ENCODE data around the gene CTCF. TPM values are rescaled to one million over a fixed set of nuclear protein-coding genes. Genes with fewer than 3 reads are reported as not detected.

The CTCF gene
- total and polyA plus RNA-seq, 10 of the 15 experiments (the other 5 are each of a cell fraction or from before 2014, with no cell fraction given): 9.1 to 55.0 (median 41.8) TPM

- TF ChIP-seq BACH1 (IDR thresholded peaks at IDR 0.05; ENCODE audit: borderline replicate concordance) (peak; percentile 31; the same call in 1 of the 2 replicates), SMAD1 (IDR thresholded peaks at IDR 0.05; ENCODE audit: low read depth, partially characterized antibody) (no peak), SIX5 (IDR thresholded peaks at IDR 0.05; ENCODE audit: low read depth, low read length, severe bottlenecking) (peak; percentile 88), DPF2 (IDR thresholded peaks at IDR 0.05) (peak; percentile 23; the same call in 1 of the 2 replicates), NR2C2 (IDR thresholded peaks at IDR 0.05; ENCODE audit: borderline replicate concordance, control insufficient read depth, insufficient read length, low read depth) (peak; percentile 91), MLLT1 (IDR thresholded peaks at IDR 0.05) (no peak), E2F8 (IDR thresholded peaks at IDR 0.05; ENCODE audit: low read depth, partially characterized antibody) (no peak), BMI1 (IDR thresholded peaks at IDR 0.05; ENCODE audit: borderline replicate concordance) (peak; percentile 75), MTA3 (IDR thresholded peaks at IDR 0.05; ENCODE audit: borderline replicate concordance, low read length) (no peak), CEBPB (IDR thresholded peaks at IDR 0.05; ENCODE audit: borderline replicate concordance in 1 of 2, low read depth in 2 of 2, low read length in 2 of 2) (no peak), NFYA (IDR thresholded peaks at IDR 0.05; ENCODE audit: borderline replicate concordance, low read depth, low read length) (no peak), E4F1 (IDR thresholded peaks at IDR 0.05; ENCODE audit: borderline replicate concordance, partially characterized antibody) (no peak), CUX1 (IDR thresholded peaks at IDR 0.05; ENCODE audit: insufficient replicate concordance, low read depth, low read length) (no peak), PKNOX1 (IDR thresholded peaks at IDR 0.05) (0 out of 2 replicates have a peak, but pooled peaks have one; percentile 13)
These were observed 104.5 kb downstream of the CTCF start, which contains the start of the genes C16orf86 and ENKD1 (continued) for GRCh38 chr16:67666559-67667452.
